ENCODE data around the gene GPATCH1.
"Not testable (repeated sequence)": the region's sequence is repeated elsewhere in the genome, so short reads cannot be mapped to it uniquely, and the experiment has no call there.

The GPATCH1 gene

DNA sequence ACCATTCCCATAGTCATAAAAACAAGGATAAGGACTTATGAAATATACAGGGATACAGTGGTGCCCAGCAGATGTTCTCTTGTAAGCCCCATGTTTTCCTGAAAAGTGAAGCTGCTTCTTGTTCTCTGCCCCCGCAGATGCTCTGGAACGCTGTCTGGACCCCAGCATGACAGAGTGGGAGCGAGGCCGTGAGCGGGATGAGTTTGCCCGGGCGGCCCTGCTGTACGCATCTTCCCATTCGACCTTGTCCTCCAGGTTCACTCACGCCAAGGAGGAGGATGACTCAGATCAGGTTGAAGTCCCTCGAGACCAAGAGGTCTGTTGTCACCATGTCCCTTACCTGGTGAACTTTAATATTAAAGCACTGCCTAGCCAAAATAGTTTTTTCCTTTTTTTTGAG lies 30.6 kb downstream of the GPATCH1 start:
- DNase-seq (ENCODE audit: low read depth): no peak

- no peak for DNase-seq (ENCODE audit: low read depth)
Observed at GRCh38 chr19:33114312-33114711, 33.3 kb downstream of the GPATCH1 start.

DNA sequence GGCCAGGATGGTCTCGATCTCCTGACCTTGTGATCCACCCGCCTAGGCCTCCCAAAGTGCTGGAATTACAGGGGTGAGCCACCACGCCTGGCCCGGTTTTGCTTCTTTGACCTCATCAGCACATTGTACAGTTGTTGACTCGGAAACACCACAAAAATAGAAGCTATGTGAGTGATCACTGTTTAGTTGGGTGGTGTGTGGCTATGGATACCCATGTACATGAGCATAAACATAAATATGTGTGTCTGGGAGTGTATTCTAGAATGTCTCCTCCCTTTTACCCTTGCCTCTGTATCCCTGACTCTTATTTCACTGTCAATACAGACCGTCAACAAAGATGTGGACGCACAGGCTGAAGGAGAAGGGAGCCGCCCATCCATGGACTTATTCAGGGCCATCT lies 36.5 kb downstream of the GPATCH1 start:
- no peak for DNase-seq (ENCODE audit: low read depth)

DNA sequence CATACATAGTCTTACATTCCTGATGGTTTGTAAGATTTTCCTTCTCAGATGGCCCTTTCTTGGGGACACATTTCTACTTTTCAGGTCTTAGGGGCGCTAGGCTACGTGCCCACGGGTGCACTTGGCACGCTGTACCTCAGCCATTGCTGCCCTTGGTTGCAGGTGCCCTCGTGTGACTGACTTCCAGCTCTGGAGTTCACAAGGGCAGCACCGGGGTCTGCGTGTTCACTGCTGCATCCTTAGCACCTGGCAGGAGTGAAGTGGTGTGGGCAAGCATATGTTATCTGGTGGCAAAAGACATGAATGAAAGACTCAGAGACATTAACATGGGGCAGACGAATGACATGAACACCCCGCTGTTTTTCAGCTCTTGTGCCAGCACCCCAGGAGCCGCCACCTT lies 37.7 kb downstream of the GPATCH1 start:
- no peak for DNase-seq (ENCODE audit: low read depth)

GRCh38 chr19:33124207-33125098 lies 43.5 kb downstream of the GPATCH1 start:
- no peak for DNase-seq (ENCODE audit: low read depth)

DNA sequence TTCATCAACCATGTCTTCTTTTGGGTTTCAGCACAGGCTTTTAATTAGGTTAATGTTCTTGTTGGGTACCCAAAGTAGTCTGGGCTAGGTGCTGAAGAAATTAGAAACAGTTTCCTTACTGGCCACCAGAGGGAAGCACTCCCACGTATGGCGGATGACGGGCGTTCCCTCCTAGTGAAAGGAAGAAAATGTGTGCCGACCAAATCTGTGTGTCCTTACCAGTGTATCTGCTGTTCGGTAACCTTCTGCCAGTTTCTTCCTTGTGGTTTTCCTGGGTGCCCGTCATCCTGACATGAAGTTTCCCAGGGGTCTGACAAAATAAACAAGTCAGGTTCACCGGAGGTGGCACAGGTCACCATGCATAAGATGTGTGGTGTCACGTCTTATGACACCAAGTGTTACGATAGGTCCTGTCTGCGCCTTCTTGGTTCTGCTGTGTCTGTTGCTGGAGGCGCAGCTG lies 45.0 kb downstream of the GPATCH1 start:
- DNase-seq (ENCODE audit: low read depth): no peak

DNA sequence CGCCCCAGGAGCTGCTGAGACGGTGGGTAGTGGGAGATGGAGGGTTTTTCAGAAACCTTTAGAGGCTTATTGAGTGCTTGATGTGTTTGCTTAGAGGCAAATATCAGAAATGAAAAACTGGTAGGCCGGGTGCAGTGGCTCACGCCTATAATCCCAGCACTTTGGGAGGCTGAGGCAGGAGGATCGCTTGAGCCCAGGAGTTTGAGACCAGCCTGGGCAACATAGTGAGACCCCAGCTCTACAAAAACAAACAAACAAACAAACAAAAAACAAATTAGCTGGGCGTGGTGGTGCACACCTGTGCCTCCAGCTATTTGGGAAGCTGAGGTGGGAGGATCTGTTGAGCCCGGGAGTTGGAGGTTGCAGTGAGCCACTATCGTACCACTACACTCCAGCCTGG lies 45.7 kb downstream of the GPATCH1 start:
- DNase-seq (ENCODE audit: low read depth): not testable (repeated sequence)

GRCh38 chr19:33129901-33130300 lies 48.9 kb downstream of the GPATCH1 start:
- DNase-seq (ENCODE audit: low read depth): no peak

- DNase-seq (ENCODE audit: low read depth): no peak
Observed at GRCh38 chr19:33130433-33130832, 49.5 kb downstream of the GPATCH1 start.

DNA sequence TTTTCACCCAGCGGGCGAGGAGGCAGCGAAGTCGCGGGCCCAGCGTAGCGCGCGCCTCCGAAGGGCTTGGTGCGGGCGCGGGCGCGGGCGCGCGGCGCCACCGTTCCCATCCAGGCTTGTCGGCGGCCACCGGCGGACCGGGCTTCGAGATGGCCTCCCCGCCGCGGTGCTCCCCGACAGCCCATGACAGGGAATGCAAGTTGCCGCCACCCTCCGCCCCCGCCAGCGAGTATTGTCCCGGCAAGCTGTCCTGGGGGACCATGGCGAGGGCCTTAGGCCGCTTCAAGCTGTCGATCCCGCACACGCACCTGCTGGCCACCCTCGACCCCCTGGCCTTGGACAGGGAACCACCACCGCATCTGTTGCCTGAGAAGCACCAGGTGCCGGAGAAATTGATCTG lies 51.0 kb downstream of the GPATCH1 start, which contains the start of gene WDR88:
WDR88 (plus strand) TSS at position 94 of the 400 bp plus-strand sequence; CDS start at position 150, 56 bp downstream.
- no peak for DNase-seq (ENCODE audit: low read depth)

- no peak for DNase-seq (ENCODE audit: low read depth)
Observed at GRCh38 chr19:33132425-33132824, 51.4 kb downstream of the GPATCH1 start.

DNA sequence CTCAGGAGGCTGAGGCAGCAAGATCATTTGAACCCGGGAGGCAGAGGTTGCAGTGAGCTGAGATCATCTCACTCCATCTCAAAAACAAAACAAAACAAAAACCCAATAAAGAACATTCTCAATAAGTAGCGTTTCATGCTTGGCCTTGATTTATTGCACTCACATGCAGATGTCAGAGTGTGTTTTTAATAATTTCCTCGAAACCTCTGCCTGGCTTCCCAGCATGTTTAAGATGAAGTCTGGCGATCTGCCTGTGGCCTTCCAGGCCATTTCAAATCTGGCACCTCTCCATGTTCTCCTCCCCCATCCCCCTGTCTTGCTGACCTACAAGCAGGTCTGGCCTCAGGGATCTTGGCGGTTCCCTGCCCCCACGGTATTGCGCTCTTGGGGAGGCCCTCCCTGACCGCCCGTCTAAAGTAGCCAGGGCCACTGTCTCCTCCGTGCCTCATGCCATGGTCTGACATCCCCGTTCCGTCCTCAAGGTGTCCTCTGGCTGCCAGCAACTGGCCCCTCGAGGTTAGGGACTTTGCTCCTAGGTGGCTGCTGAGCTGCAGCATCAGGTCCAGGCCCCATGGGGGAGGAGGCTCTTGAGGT lies 52.6 kb downstream of the GPATCH1 start:
- no peak for DNase-seq (ENCODE audit: low read depth)

DNA sequence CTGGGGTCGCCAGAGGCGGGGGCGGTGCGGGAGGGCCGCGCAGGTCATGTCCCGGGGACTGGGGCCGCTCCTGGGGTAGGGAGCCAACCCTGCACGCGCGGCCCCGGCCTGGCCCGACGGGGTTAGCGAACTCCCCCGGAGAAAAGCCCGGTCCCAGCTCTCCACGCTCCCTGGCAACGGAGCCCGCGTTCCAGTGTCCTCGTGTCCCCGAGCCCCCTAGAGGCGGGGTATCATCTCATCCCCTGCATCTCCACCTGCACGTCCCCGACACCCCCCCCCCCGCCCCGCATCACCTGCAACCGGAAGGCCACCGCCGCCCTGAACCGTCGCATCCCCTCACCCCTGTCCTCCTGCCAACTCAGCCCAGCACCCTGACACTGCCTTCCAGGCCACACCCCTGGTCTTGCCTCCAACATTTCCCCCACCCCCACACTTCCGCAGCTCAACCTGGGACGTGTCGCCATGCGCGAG lies 53.6 kb downstream of the GPATCH1 start:
- DNase-seq (ENCODE audit: low read depth): no peak

- DNase-seq (ENCODE audit: low read depth): no peak
Observed at GRCh38 chr19:33139165-33139564, 58.2 kb downstream of the GPATCH1 start.

GRCh38 chr19:33143897-33144405 lies 63.0 kb downstream of the GPATCH1 start:
- DNase-seq (ENCODE audit: low read depth): no peak

DNA sequence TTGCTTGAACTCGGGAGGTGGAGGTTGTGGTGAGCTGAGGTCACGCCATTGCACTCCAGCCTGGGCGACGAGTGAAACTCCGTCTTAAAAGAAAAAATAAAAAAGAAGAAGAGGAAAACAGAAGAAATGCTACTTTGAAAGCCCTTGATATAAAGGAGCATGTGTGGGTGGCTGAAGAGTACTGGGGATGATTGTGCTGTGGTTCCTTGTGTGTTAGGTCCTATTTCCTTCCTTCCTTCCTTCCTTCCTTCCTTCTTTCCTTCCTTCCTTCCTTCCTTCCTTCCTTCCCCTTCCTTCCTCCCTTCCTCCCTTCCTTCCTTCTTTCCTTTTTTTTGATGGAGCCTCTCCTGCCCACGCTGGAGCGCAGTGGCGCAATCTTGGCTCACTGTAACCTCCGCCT lies 65.2 kb downstream of the GPATCH1 start:
- DNase-seq (ENCODE audit: low read depth): no peak

DNA sequence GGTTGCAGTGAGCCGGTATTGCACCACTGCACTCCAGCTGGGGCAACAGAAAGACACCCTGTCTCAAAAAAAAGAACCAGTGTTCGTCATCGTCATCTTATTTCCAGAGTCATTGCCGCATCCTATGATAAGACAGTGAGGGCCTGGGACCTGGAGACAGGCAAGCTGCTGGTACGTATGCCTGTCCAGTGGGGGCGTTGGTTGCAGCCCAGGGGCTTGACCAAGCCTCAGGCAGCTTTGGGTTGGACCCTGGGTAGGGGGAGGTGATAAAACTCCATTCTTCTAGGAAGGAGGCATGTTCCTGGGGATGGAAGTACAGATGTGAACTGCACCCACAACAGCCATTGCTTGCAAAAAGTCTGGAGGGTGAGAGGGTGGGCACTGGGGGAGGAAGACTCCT lies 66.6 kb downstream of the GPATCH1 start:
- DNase-seq (ENCODE audit: low read depth): no peak

- DNase-seq (ENCODE audit: low read depth): no peak
Observed at GRCh38 chr19:33150852-33151518, 70.0 kb downstream of the GPATCH1 start.

- DNase-seq (ENCODE audit: low read depth): no peak
Observed at GRCh38 chr19:33152176-33152575, 71.2 kb downstream of the GPATCH1 start.

GRCh38 chr19:33152625-33153024 lies 71.6 kb downstream of the GPATCH1 start:
- not testable (repeated sequence) for DNase-seq (ENCODE audit: low read depth)

GRCh38 chr19:33154313-33154712 lies 73.3 kb downstream of the GPATCH1 start:
- not testable (repeated sequence) for DNase-seq (ENCODE audit: low read depth)

DNA sequence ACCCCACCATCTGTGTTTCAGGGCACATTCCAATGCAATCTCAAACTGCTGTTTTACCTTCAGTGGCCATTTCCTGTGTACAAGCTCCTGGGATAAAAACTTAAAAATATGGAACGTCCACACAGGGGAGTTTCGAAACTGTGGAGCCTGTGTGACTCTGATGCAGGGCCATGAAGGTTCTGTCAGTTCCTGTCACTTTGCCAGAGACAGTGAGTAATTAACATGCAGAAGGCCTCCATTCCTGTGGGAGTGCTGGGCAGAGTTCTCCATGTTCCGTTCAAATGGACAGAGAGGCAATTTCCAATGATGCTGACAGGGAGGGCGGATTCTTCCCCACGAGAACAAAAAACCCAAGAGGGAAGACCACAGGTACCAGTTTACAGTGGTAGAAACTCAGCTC lies 75.4 kb downstream of the GPATCH1 start:
- no peak for DNase-seq (ENCODE audit: low read depth)
